GM18867 (cell line): ENCODE results near the gene PLD5.
"Not testable (repeated sequence)": the region's sequence is repeated elsewhere in the genome, so short reads cannot be mapped to it uniquely, and the experiment has no call there.

Experiments used
- ATAC-seq: cut with Tn5 transposase; IDR thresholded peaks from one replicate; pipeline ENCODE4 v1.9.1; 2021; ENCODE audit warnings: mild to moderate bottlenecking, moderate library complexity; ENCODE audit not compliant: unreplicated experiment

The PLD5 gene

GRCh38 chr1:242214455-242214854 lies 310.0 kb downstream of the PLD5 start:
- ATAC-seq: not testable (repeated sequence)

GRCh38 chr1:242212961-242213360 lies 311.5 kb downstream of the PLD5 start:
- not testable (repeated sequence) for ATAC-seq

GRCh38 chr1:242212401-242212800 lies 312.1 kb downstream of the PLD5 start:
- no peak for ATAC-seq

GRCh38 chr1:242211254-242212022 lies 313.1 kb downstream of the PLD5 start:
- ATAC-seq: no peak

GRCh38 chr1:242210316-242210715 lies 314.2 kb downstream of the PLD5 start:
- ATAC-seq: not testable (repeated sequence)

GRCh38 chr1:242209063-242209462 lies 315.4 kb downstream of the PLD5 start:
- ATAC-seq: no peak

- no peak for ATAC-seq
Observed at GRCh38 chr1:242208021-242208420, 316.5 kb downstream of the PLD5 start.

- no peak for ATAC-seq
Observed at GRCh38 chr1:242206994-242207393, 317.5 kb downstream of the PLD5 start.

- no peak for ATAC-seq
Observed at GRCh38 chr1:242205622-242206489, 318.6 kb downstream of the PLD5 start.

- no peak for ATAC-seq
Observed at GRCh38 chr1:242203262-242203661, 321.2 kb downstream of the PLD5 start.

GRCh38 chr1:242201090-242201489 lies 323.4 kb downstream of the PLD5 start:
- ATAC-seq: no peak

GRCh38 chr1:242199776-242200458 lies 324.6 kb downstream of the PLD5 start:
- no peak for ATAC-seq

GRCh38 chr1:242197907-242198820 lies 326.3 kb downstream of the PLD5 start:
- ATAC-seq: no peak

GRCh38 chr1:242196914-242197313 lies 327.6 kb downstream of the PLD5 start:
- no peak for ATAC-seq

- no peak for ATAC-seq
Observed at GRCh38 chr1:242196101-242196500, 328.4 kb downstream of the PLD5 start.

- no peak for ATAC-seq
Observed at GRCh38 chr1:242189591-242189990, 334.9 kb downstream of the PLD5 start.

GRCh38 chr1:242187816-242188215 lies 336.7 kb downstream of the PLD5 start:
- ATAC-seq: peak; percentile 70

GRCh38 chr1:242187171-242187570 lies 337.3 kb downstream of the PLD5 start:
- peak; percentile 38 for ATAC-seq

GRCh38 chr1:242185731-242186130 lies 338.8 kb downstream of the PLD5 start:
- ATAC-seq: no peak

GRCh38 chr1:242184955-242185354 lies 339.5 kb downstream of the PLD5 start:
- no peak for ATAC-seq
